DMS 273 (cell line): ENCODE results near the gene GRIK5.
A peak's percentile ranks its signal among the peaks of the same experiment; 100 is the strongest.

Source experiments
- DNase-seq: peaks from one replicate; lab custom pipeline; 2025; ENCODE audit not compliant: unreplicated experiment; lab: John Stamatoyannopoulos, UW

Gene GRIK5

GRCh38 chr19:41957838-41958366 is 112.1 kb downstream of the GRIK5 start:
- peak; percentile 90 for DNase-seq

- DNase-seq: no peak
These were observed 112.7 kb downstream of the GRIK5 start for GRCh38 chr19:41957161-41957837.

DNA sequence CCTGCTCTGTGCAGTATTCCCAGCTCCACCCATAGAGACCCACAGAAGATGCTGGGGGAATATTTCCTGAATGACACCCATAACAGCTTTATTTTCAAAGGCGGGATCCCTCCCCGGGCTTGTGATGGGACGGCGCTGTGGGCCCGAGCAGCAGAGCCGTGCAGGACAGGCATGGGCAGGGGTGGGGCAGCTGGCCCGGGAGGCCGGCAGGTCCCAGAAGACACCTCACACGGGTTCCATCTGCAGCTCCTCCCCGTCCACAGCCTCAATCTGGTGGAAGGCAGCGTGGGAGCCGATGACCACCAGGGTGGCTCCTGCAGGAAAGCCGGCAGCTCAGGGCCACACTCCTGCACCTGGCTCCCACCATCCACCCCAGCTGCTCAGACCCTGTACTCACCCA is 113.4 kb downstream of the GRIK5 start:
- DNase-seq: no peak

DNA sequence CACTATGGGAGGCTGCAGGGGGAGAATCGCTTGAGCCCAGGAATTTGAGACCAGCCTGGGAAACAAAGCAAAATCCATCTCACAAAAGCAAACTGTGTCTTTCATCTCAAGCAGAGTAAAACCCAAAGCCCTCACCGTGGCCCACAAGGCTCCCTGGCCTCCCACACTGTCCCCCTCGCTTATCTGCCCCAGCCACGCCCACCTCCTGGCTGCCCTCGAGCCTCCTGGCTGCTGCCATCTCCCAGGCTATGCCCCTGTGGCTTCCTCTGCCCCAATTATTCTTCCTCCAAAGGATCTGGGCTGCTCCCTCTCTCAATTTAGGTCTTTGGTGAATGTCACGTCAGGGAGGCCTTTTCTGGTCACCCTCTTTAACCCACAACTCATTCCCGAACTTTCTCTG is 114.5 kb downstream of the GRIK5 start:
- DNase-seq: no peak

DNA sequence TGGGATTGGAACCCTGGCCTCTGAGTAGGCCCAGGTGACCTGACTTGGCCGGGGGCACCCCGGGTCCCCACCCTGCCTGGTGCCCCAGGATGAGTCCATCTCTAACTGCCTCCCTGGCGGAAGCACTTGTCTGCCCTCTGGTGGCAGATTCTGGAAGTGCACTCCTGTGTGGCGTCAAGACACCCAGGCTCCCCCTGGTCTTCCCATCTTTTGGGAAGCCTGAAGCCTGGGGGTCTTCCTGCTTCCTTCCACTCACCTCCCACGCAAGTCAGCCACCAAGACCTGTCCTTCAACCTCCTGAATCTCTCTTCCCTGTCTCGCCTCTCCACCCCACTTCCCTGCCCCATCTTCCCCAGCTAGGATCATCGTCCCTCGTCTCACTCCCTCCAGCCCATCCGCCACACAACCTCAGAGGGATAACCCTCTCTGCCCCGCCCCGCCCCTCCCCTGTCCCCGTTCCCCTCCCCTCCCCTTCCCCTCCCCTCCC is 118.3 kb downstream of the GRIK5 start:
- DNase-seq: peak; percentile 94
